ENCODE data around the gene EIF2A. TPM values are rescaled to one million over a fixed set of nuclear protein-coding genes. Genes with fewer than 3 reads are reported as not detected.

Gene EIF2A
- total RNA-seq, 1 donor from 2014 or later, result 124 TPM

- H3K4me3 Mint-ChIP-seq (ENCODE audit: low read depth), result no peak overlapping the region
- peak overlapping the region; percentile 29 for H3K27ac Mint-ChIP-seq
- intact Hi-C loops (cut with micrococcal nuclease), result no loop called here
- H3K9me3 Mint-ChIP-seq, result no peaks in the 10 kb centered on the region
- H3K27me3 Mint-ChIP-seq (ENCODE audit: low read depth), result no peaks in the 10 kb centered on the region
- peaks cover 31% of the 10 kb centered on the region for H3K4me1 Mint-ChIP-seq (ENCODE audit: low read depth)
- no peak for DNase-seq (ENCODE audit: low spot score)
- peaks cover 20% of the 10 kb centered on the region for H3K36me3 Mint-ChIP-seq (ENCODE audit: low read depth)
These were observed 88.9 kb downstream of the EIF2A start for GRCh38 chr3:150635526-150635925.

Other genes starting within 250 kb of the EIF2A start
- gene TSC22D2, start 138.5 kb upstream of the EIF2A start, total RNA-seq, result 20.3 and 21.3 TPM in 2 replicates
- gene SERP1, start 291 bp upstream of the EIF2A start, total RNA-seq, result 89.2 and 91.7 TPM in 2 replicates
- 119 and 121 TPM in 2 replicates for gene SELENOT, start 56.5 kb downstream of the EIF2A start, total RNA-seq
- gene ERICH6, start 157.1 kb downstream of the EIF2A start, total RNA-seq, result 0.21 and 0.39 TPM in 2 replicates
- gene SIAH2, start 216.4 kb downstream of the EIF2A start, total RNA-seq, result 108 and 116 TPM in 2 replicates